ENCODE data around the gene SPATA12. TPM values are rescaled to one million over a fixed set of nuclear protein-coding genes. Genes with fewer than 3 reads are reported as not detected.

SPATA12 gene
- total RNA-seq, 1 donor: not detected

DNA sequence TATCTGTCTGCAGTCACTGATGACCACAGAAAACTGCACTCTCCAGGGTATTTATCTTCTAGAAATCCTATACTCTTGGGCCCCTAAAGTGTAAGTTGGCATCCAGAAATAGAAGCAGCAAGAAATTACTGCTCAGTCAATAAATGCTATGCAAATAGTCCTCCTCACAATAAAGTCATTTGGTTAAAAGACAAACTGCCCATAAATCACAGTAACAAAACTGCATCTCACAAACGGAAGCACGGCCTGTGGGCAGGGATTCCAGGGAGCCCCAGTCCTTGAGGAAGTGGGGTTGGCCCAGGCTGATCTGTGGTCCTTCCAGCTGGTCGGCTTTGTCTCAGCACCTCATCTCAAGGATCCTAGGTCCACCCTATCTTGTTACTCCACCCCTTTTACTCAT lies 29.7 kb upstream of the SPATA12 start:
- no peak for DNase-seq (ENCODE audit: insufficient read length, low spot score, missing footprints)
- H3K27me3 ChIP-seq (ENCODE audit: insufficient read depth, low read length): no peaks in the 10 kb centered on the region
- H3K4me3 ChIP-seq (ENCODE audit: insufficient read depth, low read length): no peak overlapping the region
- no peak overlapping the region for H2AFZ ChIP-seq (ENCODE audit: low read length)
- H4K20me1 ChIP-seq (ENCODE audit: insufficient read depth, low read length): no peaks in the 10 kb centered on the region
- no peaks in the 10 kb centered on the region for H3K36me3 ChIP-seq (ENCODE audit: insufficient read depth, low read length)
- H3K9me3 ChIP-seq (ENCODE audit: low read depth, low read length): no peaks in the 10 kb centered on the region
- no peak overlapping the region for H3K27ac ChIP-seq (ENCODE audit: low read depth, low read length)
- no peaks in the 10 kb centered on the region for H3K4me1 ChIP-seq (ENCODE audit: insufficient read depth, low read length)
- TF ChIP-seq, protein P1, sequence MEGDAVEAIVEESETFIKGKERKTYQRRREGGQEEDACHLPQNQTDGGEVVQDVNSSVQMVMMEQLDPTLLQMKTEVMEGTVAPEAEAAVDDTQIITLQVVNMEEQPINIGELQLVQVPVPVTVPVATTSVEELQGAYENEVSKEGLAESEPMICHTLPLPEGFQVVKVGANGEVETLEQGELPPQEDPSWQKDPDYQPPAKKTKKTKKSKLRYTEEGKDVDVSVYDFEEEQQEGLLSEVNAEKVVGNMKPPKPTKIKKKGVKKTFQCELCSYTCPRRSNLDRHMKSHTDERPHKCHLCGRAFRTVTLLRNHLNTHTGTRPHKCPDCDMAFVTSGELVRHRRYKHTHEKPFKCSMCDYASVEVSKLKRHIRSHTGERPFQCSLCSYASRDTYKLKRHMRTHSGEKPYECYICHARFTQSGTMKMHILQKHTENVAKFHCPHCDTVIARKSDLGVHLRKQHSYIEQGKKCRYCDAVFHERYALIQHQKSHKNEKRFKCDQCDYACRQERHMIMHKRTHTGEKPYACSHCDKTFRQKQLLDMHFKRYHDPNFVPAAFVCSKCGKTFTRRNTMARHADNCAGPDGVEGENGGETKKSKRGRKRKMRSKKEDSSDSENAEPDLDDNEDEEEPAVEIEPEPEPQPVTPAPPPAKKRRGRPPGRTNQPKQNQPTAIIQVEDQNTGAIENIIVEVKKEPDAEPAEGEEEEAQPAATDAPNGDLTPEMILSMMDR (IDR thresholded peaks at IDR 0.05; ENCODE audit: extremely low read depth, low read depth, low read length): no peak
- no peak overlapping the region for H3K4me2 ChIP-seq (ENCODE audit: insufficient read depth, low read length)
- no peaks in the 10 kb centered on the region for H3K79me2 ChIP-seq (ENCODE audit: insufficient read depth, low read length)

DNA sequence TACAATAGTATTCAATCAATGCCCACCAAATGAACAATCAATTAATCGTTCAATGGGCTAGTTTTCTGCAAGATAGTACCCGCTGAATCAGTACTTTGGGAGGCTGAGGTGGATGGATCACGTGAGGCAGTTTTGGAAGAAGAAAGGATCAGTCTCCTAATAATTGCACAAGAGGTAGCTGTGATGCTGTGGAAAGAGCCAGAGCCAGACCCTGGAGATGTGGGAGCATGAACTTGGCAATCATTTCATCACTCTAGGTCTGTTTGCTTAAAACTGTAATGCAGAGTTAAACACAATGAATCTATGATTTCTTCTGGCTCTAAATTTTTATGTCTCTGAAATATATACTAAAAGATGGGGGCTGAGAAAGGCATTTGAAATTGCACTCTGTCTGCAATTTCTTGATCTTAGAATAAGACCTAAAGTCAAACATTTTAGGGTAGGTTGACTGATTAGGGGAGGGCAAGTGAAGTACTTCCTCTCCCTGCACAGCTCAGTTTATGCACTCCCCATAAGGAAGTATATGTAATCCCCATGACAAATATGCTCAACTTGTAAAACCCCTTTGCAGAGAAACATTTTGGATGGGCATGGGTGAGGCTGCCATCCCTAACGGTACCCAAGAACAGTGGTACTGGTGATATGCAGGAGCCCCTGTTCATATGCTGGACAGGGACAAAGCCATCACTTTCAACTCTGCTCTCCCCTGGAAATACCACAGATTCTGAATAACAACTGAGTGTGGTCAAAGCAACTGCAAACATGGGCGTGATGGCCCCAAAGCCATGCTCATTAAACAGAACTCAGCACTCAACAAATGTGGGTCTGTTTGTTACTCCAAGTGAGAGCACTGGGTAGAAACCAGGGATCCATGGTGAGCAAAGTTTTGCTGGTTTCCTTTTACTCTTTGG lies 28.6 kb upstream of the SPATA12 start:
- Histone ChIP-seq H2AFZ (ENCODE audit: low read length) (no peak overlapping the region), H3K4me3 (ENCODE audit: insufficient read depth, low read length) (no peak overlapping the region), H3K4me2 (ENCODE audit: insufficient read depth, low read length) (no peak overlapping the region), H4K20me1 (ENCODE audit: insufficient read depth, low read length) (no peaks in the 10 kb centered on the region), H3K27me3 (ENCODE audit: insufficient read depth, low read length) (no peaks in the 10 kb centered on the region), H3K9me3 (ENCODE audit: low read depth, low read length) (no peaks in the 10 kb centered on the region), H3K27ac (ENCODE audit: low read depth, low read length) (no peak overlapping the region), H3K4me1 (ENCODE audit: insufficient read depth, low read length) (no peaks in the 10 kb centered on the region), H3K79me2 (ENCODE audit: insufficient read depth, low read length) (no peaks in the 10 kb centered on the region), H3K36me3 (ENCODE audit: insufficient read depth, low read length) (no peaks in the 10 kb centered on the region)
- TF ChIP-seq, protein P1 (IDR thresholded peaks at IDR 0.05; ENCODE audit: extremely low read depth, low read depth, low read length): no peak
- DNase-seq (ENCODE audit: insufficient read length, low spot score, missing footprints): no peak

DNA sequence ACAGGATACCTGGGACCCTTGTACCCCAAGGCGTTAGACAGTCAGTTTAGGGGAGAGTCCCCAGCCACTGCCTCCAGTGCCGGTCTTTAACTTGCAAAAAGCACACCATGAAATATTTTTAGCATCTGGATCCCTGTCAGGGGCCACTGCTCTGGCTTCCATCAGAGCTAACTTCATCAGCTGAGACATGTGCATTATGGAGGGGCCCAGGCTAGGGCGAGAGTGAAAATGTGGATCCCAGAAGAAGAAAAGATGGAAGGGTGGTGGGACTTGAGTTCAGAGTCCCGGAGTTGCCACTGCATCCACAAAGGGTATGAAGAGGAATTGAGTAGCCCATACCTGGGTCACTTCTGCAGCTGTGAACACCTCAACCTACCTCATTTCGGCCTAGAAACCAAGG lies 23.5 kb upstream of the SPATA12 start:
- TF ChIP-seq, protein P1 (IDR thresholded peaks at IDR 0.05; ENCODE audit: extremely low read depth, low read depth, low read length): no peak
- H3K27me3 ChIP-seq (ENCODE audit: insufficient read depth, low read length): peaks cover 7% of the 10 kb centered on the region
- DNase-seq (ENCODE audit: insufficient read length, low spot score, missing footprints): no peak
- no peaks in the 10 kb centered on the region for H3K79me2 ChIP-seq (ENCODE audit: insufficient read depth, low read length)
- H2AFZ ChIP-seq (ENCODE audit: low read length): no peak overlapping the region
- no peaks in the 10 kb centered on the region for H3K4me1 ChIP-seq (ENCODE audit: insufficient read depth, low read length)
- H4K20me1 ChIP-seq (ENCODE audit: insufficient read depth, low read length): no peaks in the 10 kb centered on the region
- no peak overlapping the region for H3K27ac ChIP-seq (ENCODE audit: low read depth, low read length)
- no peak overlapping the region for H3K4me2 ChIP-seq (ENCODE audit: insufficient read depth, low read length)
- no peaks in the 10 kb centered on the region for H3K9me3 ChIP-seq (ENCODE audit: low read depth, low read length)
- H3K36me3 ChIP-seq (ENCODE audit: insufficient read depth, low read length): no peaks in the 10 kb centered on the region
- H3K4me3 ChIP-seq (ENCODE audit: insufficient read depth, low read length): no peak overlapping the region

GRCh38 chr3:57038466-57039164 lies 21.8 kb upstream of the SPATA12 start:
- H3K27me3 ChIP-seq (ENCODE audit: insufficient read depth, low read length): peaks cover 7% of the 10 kb centered on the region
- no peaks in the 10 kb centered on the region for H4K20me1 ChIP-seq (ENCODE audit: insufficient read depth, low read length)
- H3K4me1 ChIP-seq (ENCODE audit: insufficient read depth, low read length): no peaks in the 10 kb centered on the region
- H3K9me3 ChIP-seq (ENCODE audit: low read depth, low read length): no peaks in the 10 kb centered on the region
- no peak overlapping the region for H3K27ac ChIP-seq (ENCODE audit: low read depth, low read length)
- no peaks in the 10 kb centered on the region for H3K36me3 ChIP-seq (ENCODE audit: insufficient read depth, low read length)
- no peak overlapping the region for H3K4me2 ChIP-seq (ENCODE audit: insufficient read depth, low read length)
- no peak for DNase-seq (ENCODE audit: insufficient read length, low spot score, missing footprints)
- H3K79me2 ChIP-seq (ENCODE audit: insufficient read depth, low read length): no peaks in the 10 kb centered on the region
- H2AFZ ChIP-seq (ENCODE audit: low read length): no peak overlapping the region
- H3K4me3 ChIP-seq (ENCODE audit: insufficient read depth, low read length): no peak overlapping the region
- TF ChIP-seq, protein P1 (IDR thresholded peaks at IDR 0.05; ENCODE audit: extremely low read depth, low read depth, low read length): no peak

All from osteoblast (primary cell).